Measurements from ENCODE around the gene FAM187B. TPM values are rescaled to one million over a fixed set of nuclear protein-coding genes. Genes with fewer than 3 reads are reported as not detected.

FAM187B gene
- total and polyA plus RNA-seq, 2 experiments from 2014 or later, result not detected

- Histone ChIP-seq H3K9me3 (ENCODE audit: low read depth) (no peaks in the 10 kb centered on the region), H3K27me3 (no peaks in the 10 kb centered on the region), H3K36me3 (replicated peaks; ENCODE audit: insufficient read depth, low read depth) (no peaks in the 10 kb centered on the region), H3K4me3 (no peak overlapping the region), H3K9me2 (replicated peaks; ENCODE audit: insufficient read depth) (no peaks in the 10 kb centered on the region), H4K20me1 (ENCODE audit: insufficient read depth, poor library complexity, severe bottlenecking) (no peaks in the 10 kb centered on the region), H3K79me2 (no peaks in the 10 kb centered on the region), H3K27ac (no peak overlapping the region), H3K4me2 (no peak overlapping the region), H2AFZ (no peak overlapping the region), H3K4me1 (ENCODE audit: insufficient read depth) (no peaks in the 10 kb centered on the region)
- WGBS (ENCODE audit: low lambda C conversion rate, missing lambda C conversion rate), result 89% methylated on average over 8 of the region's 8 CpGs
- no peak for TF ChIP-seq EZH2 (IDR thresholded peaks at IDR 0.05; ENCODE audit: borderline replicate concordance)
- no peak for TF ChIP-seq CTCF (IDR thresholded peaks at IDR 0.05; ENCODE audit: poor library complexity)
- no peak for TF ChIP-seq EZH2phosphoT487 (IDR thresholded peaks at IDR 0.05; ENCODE audit: low read depth, severe bottlenecking, unreplicated experiment)
- DNase-seq (ENCODE audit: low spot score), result no peak
These were observed 21.1 kb downstream of the FAM187B start for GRCh38 chr19:35207391-35207871.

GRCh38 chr19:35206855-35207254 lies 21.7 kb downstream of the FAM187B start:
- no peaks in the 10 kb centered on the region for H3K9me2 ChIP-seq (replicated peaks; ENCODE audit: insufficient read depth)
- DNase-seq (ENCODE audit: low spot score), result no peak
- no peak overlapping the region for H3K4me2 ChIP-seq
- no peaks in the 10 kb centered on the region for H3K79me2 ChIP-seq
- no peaks in the 10 kb centered on the region for H4K20me1 ChIP-seq (ENCODE audit: insufficient read depth, poor library complexity, severe bottlenecking)
- no peaks in the 10 kb centered on the region for H3K36me3 ChIP-seq (replicated peaks; ENCODE audit: insufficient read depth, low read depth)
- TF ChIP-seq EZH2phosphoT487 (IDR thresholded peaks at IDR 0.05; ENCODE audit: low read depth, severe bottlenecking, unreplicated experiment) (no peak), CTCF (IDR thresholded peaks at IDR 0.05; ENCODE audit: poor library complexity) (no peak)
- no peaks in the 10 kb centered on the region for H3K9me3 ChIP-seq (ENCODE audit: low read depth)
- no peak overlapping the region for H3K27ac ChIP-seq
- 89% methylated on average over 1 of the region's 1 CpG for WGBS (ENCODE audit: low lambda C conversion rate, missing lambda C conversion rate)
- H2AFZ ChIP-seq, result no peak overlapping the region
- no peak overlapping the region for H3K4me3 ChIP-seq
- no peaks in the 10 kb centered on the region for H3K27me3 ChIP-seq
- H3K4me1 ChIP-seq (ENCODE audit: insufficient read depth), result no peaks in the 10 kb centered on the region

GRCh38 chr19:35206379-35206778 lies 22.2 kb downstream of the FAM187B start:
- no peaks in the 10 kb centered on the region for H3K9me2 ChIP-seq (replicated peaks; ENCODE audit: insufficient read depth)
- DNase-seq (ENCODE audit: low spot score), result no peak
- no peak overlapping the region for H2AFZ ChIP-seq
- H3K36me3 ChIP-seq (replicated peaks; ENCODE audit: insufficient read depth, low read depth), result no peaks in the 10 kb centered on the region
- no peak overlapping the region for H3K4me3 ChIP-seq
- no peaks in the 10 kb centered on the region for H3K4me1 ChIP-seq (ENCODE audit: insufficient read depth)
- no peaks in the 10 kb centered on the region for H3K9me3 ChIP-seq (ENCODE audit: low read depth)
- no peaks in the 10 kb centered on the region for H4K20me1 ChIP-seq (ENCODE audit: insufficient read depth, poor library complexity, severe bottlenecking)
- WGBS (ENCODE audit: low lambda C conversion rate, missing lambda C conversion rate), result 60% methylated on average over 5 of the region's 5 CpGs
- no peaks in the 10 kb centered on the region for H3K79me2 ChIP-seq
- TF ChIP-seq EZH2phosphoT487 (IDR thresholded peaks at IDR 0.05; ENCODE audit: low read depth, severe bottlenecking, unreplicated experiment), result no peak
- no peak for TF ChIP-seq EZH2 (IDR thresholded peaks at IDR 0.05; ENCODE audit: borderline replicate concordance)
- TF ChIP-seq CTCF (IDR thresholded peaks at IDR 0.05; ENCODE audit: poor library complexity), result no peak
- H3K4me2 ChIP-seq, result no peak overlapping the region
- no peak overlapping the region for H3K27ac ChIP-seq
- no peaks in the 10 kb centered on the region for H3K27me3 ChIP-seq

Data from hepatocyte (in vitro differentiated cells).